Activated CD8-positive, alpha-beta memory T cell treated with anti-CD3 and anti-CD28 coated beads for 1 hour (primary cell): ENCODE data around the gene BABAM2.
"Not testable (repeated sequence)": the region's sequence is repeated elsewhere in the genome, so short reads cannot be mapped to it uniquely, and the experiment has no call there.

Experiments used
- DNase-seq, 2 donors: peaks; one replicate each; pipeline ENCODE4 v3.0.0-alpha.2; 2020; ENCODE audit warnings: low read depth in 1 of 2; ENCODE audit errors: extremely low read depth in 1 of 2

Gene BABAM2

DNA sequence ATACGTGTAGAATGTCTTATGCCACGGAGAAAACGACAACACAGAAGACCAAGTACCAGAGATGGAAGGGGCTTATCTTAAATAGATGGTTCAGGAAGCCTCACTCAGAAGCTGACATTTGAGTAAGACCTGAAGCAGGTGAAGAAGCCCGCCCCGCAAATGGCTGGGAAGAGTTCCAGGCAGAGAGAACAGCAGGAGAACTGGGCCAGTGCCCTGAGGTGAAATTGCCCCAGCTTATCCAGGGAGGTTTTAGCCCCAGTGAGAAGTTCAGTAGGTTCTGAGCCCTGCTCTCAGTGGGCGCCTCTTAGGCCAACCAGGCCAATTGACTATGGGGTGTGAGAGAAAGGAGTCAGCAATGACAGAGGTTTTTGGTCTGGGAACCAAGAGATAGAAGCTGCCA, 336.0 kb downstream of the BABAM2 start:
- no peak for DNase-seq

DNA sequence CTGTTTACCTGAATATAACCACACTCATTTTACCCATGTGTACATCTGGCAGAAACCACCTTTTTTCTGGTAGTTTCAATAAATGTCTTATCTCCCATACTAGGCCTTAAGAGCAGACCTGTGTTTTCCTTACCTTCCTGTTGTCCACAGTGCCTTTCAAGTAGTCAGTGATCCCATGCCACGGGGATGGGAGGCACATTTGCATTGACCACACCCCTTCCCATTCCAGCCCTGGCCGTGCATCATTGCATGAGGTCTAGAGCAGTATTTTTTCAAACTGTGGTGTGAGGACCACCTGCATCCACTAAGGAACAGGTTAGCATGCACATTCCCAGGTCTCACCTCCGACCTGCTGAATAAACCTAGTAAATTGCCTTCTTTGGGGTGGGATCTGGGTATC, 337.0 kb downstream of the BABAM2 start:
- no peak for DNase-seq

DNA sequence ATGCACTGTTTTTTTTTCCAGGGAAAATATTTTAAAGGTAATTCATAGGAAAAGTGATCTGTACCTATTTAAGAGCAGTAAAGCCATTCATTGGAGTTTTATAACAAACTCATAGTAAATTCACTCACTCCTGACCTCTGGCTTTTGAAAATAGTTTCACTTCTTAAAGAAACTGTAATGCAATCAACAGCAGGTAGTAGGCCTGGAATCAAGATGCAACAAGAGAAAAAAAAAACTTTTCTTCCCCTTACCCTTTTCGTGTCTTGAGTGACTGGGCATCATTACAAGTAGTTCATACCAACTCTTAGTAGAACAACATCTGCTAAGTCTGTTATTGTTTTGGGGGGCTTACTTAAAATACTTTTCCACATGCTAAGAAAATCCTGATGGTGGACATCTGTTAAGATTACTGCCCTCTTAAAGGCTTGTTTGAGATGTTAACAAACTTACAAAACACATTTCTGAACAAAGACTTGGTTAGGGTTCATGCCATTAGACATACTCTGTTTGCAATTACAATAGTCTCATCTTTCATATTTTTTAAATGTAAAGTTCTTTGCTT, 338.0 kb downstream of the BABAM2 start:
- no peak for DNase-seq

DNA sequence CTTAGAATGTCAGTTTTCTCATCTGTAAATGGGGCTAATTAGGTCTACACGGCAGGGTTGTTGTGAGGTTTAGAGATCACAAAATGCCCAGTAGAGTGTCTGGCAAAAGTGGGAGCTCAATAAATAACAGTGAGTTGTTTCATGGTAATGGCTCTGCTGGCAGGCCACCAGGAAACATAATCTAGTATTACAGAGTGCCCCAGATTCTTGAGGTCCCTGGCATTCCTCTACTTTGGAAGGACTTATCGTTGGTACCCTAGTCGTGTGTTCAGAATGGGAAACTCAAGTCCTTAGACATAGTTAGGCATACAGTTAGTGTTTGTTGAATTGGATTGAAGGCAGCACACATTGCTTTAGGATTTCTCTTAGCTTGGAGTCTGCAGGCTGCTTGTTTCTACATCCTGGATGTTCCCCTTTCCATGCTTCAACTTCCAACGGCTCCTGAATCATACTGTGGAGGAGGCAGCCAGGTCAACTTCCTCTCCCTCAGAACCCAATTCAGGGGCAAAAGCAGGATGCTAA, 340.6 kb downstream of the BABAM2 start:
- DNase-seq, result no peak

DNA sequence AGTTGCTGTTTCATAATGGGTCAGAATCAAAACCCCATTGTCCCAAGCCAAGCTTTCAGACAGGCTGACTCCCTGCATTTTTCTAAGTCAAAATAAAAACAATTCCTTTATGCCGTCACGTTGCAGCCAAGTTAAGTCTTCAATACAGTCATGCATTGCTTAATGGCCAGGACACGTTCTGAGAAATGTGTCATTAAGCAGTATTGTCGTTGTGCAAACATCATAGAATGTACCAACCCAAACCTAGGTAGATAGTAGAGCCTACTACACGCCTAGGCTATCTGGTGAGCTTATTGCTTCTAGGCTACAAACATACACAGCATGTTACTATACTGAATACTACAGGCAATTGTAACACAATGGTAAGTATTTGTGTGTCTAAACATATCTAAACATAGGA, 341.8 kb downstream of the BABAM2 start:
- DNase-seq, result no peak

DNA sequence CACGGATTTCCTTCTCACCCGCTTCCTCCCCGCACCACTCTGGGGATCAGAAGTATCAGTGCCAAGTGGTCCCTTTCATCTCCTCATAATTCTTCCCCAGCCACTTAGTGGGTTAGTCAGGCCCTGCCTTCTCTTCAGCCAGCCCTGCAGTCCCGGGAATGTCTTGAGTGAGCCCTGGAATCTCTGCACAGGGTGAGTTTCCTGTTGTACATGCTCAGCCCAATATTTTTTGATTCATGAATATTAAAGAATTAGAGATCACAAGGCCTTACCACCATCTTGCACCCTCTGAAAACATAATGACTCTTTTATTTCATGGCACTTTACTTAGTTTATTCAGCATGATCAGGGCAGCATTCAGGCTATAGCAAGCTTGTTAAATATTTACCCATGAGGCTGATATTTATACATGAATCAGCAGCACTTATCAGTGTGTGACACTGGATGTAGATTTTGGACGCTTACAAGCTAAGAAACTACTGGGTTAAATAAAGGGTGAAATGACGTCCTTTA, 342.7 kb downstream of the BABAM2 start:
- no peak for DNase-seq

DNA sequence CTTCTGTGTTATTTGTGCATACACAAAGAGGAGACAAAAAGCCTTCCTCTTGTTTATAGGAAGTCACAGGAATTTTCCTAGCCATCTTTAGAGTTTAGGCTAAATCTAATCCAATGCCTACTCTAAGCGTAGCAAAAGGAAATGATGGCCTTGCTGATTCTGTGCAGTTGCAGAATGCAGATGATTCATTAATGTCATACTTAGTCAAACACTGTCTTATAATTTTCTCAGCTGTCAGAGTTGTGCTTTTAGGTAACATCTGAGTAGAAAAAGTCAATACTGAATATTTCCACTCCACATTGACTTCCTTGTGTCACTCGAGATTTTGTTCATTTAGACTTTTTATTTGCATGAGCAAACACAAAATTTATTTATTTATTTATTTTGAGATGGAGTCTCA, 344.3 kb downstream of the BABAM2 start:
- no peak for DNase-seq

DNA sequence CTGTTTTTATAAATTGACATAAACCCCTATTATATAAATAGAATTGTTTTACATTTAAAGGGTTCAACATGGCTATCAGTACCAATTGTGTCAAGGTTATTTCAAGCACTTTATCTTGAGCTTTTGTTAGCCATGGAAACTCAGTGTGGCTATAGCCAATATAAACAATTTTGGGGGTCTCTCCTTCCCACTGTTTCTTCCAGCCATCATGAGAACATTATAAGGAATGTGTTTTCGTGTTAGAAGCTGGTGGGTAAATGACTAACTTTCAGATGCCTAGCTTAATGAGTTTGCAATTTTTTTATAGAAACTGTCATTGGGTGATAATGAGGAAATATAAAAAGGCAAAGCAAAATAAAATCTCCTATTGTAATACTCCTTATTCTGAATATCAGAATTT, 348.7 kb downstream of the BABAM2 start:
- no peak for DNase-seq

DNA sequence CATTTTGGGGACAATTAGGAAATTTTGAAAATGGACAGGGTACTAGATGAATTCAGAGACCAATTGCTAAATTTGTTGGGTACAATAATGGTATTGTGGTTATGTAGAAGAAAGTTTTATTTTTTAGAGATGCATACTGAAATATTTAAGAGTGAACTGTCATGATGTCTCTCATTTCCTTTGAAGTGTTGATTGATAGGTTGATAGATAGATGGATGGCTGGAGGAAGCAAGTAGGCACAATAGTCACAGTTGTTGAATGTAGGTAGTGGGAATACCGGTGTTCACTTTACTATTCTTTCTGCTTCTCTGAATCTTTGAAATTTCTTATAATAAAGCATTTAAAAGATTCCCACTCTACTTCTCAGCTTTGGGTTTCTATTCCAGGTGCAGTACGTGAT, 350.4 kb downstream of the BABAM2 start:
- DNase-seq, result no peak

DNA sequence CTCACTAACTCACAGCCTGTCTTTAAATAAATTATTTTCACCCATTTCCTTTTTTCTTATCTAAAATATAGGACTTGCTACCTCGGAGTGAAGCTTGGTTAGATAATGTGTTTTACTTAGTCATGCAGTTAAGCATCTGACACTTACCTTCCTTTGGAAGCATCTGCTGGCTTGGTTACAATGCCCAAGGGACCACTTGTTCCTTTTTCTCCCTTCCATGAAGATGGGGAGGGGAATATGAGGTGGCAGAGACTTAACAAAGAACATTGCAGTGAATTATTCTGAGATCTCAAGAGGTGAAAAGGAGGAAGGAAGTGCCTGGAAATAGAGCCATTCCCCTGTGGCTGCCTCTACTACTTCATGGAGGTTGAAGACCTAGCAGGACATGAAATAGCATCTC, 356.8 kb downstream of the BABAM2 start:
- no peak for DNase-seq

DNA sequence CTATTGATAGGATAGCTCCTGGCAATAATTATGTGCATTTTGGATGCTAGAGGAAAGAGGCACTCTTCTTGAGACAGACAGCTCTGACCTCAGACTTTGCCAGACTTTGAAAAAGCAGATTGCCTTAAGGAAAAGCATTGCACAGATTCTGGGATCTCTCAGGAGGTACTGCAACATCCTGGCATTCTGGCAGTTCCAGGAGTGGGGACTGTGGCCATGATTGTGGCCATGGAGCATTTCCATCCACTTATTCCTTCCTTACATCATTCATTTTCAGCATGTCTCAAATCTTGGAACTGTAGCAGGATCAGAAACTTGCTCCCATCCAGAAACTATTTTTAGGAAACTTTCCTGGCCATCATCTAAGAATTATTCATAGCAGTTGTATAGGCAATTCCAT, 357.2 kb downstream of the BABAM2 start:
- DNase-seq, result no peak

DNA sequence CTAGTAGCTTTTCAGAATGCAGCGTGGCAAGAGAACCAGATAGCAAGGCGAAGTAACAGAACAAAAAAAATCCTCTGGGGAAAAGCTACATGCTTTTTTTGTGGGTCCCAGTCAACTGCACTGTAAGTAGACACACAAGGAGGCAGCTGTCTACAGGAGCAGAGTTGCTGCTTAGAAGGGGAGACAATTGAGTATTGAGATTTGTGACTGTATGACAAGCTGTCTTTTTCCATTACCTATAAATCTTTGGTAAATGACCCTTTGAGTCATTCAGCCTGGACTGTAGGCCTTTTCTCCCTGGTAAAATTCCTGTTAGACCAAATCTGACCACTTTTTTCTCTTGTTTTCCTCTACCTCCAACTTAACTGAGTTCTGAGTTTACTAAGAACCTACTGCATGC, 358.0 kb downstream of the BABAM2 start:
- no peak for DNase-seq

DNA sequence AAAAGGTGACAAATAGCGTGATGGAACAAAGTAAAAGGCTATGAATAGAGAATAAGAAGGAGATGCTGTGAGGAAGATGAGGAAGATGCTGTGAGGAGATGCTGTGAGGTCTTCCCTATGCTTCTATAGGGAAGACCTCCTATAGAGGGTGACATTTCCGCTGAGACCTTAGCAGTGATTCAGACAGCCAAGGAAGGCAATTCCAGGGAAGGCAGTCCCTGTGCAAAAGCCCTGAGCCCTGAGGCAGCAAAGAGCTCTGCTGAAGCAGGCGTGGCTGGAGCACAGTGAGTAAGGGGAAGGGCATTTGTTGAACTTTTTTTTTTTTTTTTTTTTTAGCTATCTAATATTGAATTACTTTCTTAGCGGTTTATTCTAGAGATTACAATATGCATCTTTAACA, 359.5 kb downstream of the BABAM2 start:
- DNase-seq, result no peak

DNA sequence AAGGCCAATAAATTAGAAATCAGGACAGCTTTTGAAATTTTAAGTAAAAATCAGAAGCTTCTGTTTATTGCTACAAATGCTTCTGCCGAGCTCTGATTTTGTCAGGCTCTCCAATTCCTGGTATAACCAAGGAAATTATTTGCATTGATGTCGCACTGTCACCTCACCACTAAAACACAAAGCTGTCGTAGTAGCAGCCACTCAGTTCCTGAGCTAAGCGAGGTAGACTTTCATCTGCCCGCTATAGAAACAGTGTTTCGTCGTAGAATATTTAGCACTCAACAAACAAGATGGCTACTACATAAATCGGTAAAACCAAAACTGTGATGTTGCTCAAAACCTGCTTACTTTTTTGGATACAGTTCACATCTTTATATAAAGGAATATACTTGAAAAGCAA, 360.8 kb downstream of the BABAM2 start:
- no peak for DNase-seq

DNA sequence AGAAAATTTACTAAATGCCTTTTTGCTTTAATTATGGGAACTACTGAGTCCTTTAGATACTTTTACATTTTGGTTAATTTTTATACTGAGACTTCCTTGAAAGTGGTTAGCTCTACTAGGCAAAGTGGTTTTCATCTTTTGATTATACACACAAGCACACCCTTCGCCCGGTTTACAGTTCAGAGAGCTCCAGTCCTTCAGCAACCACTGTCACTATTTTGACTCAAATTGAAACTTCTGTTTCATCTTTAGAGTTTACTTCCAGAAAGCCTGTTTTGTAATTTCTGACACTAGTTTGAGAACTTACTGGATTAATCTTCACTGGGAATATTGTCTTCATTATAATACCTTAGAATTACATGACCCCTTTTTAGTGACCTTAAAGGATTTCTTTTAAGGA, 361.8 kb downstream of the BABAM2 start:
- no peak for DNase-seq

DNA sequence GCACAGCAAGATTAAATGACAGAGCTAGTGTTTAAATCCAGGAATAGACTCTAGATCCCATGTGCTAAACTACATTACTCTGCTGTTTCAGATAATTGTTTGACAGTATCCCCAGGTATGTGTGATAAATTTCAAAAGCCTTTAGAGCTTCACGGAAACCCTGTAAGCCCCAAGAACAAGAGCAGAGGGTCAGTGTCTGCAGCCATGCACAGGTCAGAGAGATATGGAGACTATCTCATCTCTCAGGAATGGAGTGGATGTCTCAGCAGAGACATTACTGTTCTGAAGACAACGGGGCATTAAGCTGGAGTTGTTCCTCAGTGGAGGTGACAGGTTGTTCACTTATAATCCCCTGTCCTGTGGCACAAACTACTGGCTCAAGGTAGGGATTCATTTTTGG, 363.0 kb downstream of the BABAM2 start:
- no peak for DNase-seq

DNA sequence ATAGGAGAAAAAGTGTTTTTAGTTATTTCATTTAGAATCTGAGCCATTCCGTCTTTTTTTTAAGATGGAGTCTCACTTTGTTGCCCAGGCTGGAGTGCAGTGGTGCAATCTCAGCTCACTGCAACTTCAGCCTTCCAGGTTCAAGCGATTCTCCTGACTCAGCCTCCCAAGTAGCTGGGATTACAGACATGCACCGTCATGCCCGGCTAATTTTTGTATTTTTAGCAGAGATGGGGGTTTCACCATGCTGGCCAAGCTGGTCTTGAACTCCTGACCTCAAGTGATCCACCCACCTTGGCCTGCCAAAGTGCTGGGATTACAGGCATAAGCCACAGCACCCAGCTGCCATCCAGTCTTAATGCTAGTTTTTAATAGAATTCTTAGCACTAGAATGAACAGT, 364.7 kb downstream of the BABAM2 start:
- DNase-seq, result not testable (repeated sequence)

DNA sequence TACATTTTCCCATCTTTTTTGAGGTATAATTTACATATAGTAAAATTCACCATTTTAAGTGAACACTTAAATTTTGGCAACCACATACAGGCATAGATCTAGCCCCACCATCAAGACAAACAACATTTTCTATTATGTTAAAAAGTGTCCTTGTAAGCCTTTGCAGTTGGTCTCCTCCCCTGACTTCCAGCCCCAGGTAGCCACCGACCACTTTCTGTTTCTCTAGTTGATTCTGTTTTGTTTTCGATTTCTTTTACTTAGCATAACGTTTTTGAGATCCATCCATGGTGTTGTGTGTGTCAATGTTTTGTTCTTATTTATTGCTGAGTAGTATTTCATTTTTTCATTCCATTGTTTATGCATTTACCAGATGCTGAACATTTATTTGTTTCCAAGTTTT, 366.7 kb downstream of the BABAM2 start:
- DNase-seq, result no peak

DNA sequence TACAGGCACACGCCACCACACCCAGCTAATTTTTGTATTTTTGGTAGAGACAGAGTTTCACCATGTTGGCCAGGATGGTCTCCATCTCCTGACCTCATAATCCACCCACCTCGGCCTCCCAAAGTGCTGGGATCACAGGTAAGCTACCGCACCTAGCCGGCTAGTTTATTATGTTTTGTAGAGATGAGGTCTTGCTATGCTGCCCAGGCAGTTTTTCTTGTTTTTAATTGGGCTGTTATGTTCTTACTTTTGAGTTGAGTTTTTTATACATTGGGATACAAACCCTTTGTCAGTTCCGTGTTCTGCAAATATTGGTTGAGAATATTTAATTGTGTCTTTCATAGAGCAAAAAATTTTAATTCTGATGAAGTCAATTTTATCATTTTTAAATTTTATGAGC, 368.7 kb downstream of the BABAM2 start:
- not testable (repeated sequence) for DNase-seq

DNA sequence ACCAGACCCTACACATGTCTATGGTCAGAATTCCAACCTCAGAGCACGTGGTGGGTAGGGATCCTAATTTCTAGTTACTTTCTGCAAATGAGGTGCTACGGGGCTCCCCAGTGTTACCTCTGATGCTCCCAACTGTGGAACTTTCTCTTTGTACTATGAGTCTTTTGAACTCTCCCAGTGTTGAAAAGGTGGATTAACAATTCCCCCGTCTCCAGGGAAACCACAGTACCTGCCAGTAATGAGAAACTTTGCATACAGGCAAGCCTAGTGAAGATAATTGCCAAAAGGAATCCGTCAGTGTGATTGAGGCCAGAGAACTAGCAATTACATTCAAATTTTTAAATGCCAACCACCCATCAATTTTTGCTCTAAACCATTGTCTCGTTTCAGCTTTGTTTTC, 373.2 kb downstream of the BABAM2 start:
- DNase-seq, result no peak

DNA sequence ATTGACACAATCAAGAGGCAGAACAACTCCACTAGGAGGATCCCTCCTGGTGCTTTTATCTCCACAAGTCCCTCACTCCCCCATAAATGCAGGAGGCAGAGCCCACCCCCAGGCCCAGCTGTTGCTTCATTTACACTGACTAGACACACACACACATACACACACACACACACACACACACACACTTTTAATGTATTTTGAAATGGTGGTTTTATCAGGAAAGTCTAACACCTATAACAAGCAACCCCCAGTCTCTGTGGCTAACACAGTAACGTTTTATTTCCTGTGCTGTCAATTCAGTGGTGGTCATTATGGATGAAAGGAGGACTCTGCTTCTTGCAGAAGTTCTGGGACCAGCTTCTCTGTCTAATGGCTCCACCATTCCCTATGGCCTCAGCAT, 376.8 kb downstream of the BABAM2 start:
- DNase-seq, result no peak

DNA sequence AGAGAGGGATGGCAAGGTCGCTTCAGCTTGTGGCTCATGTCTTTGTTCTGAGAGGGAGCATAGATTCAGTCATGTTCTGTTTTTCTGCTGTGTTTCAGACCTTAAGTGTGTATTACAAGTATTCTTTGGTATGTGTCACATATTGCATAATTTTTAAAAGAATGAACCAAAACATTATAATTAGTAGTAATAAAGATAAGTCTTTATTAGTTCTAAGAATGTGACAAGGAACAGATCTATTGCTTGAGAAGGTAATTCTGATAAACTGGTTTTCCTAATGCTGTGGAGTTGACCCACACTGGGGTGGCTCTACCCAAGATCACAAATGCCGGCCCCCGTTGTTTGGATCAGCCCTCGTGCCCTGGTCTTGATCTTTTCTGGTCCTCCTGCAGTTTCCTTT, 377.9 kb downstream of the BABAM2 start:
- DNase-seq, result no peak
